Adipocyte (in vitro differentiated cells): ENCODE measurements around the gene FOCAD.

ENCODE experiments used
- DNase-seq: peaks from one replicate; pipeline ENCODE4 v3.0.0-alpha.2; 2015; ENCODE audit warnings: low read depth
- H3K27me3 ChIP-seq: replicated peaks from 2 replicates; pipeline ENCODE4 v1.7.0; 2013; ENCODE audit warnings: mild to moderate bottlenecking, low read length, moderate library complexity; ENCODE audit not compliant: control insufficient read depth, insufficient read depth
- H3K36me3 ChIP-seq: 2 replicates; pipeline ENCODE4 v1.7.0; 2013; ENCODE audit warnings: low read length, mild to moderate bottlenecking, moderate library complexity; ENCODE audit not compliant: control insufficient read depth, insufficient read depth, severe bottlenecking
- H3K4me1 ChIP-seq: 2 replicates; pipeline ENCODE4 v1.7.0; 2013; ENCODE audit warnings: mild to moderate bottlenecking, low read length, moderate library complexity; ENCODE audit not compliant: control insufficient read depth, insufficient read depth
- H3K4me3 ChIP-seq: 2 replicates; pipeline ENCODE4 v1.7.0; 2013; ENCODE audit warnings: mild to moderate bottlenecking, low read length, moderate library complexity
- H3K9ac ChIP-seq: 2 replicates; pipeline ENCODE4 v1.7.0; 2013; ENCODE audit warnings: mild to moderate bottlenecking, low read length, moderate library complexity
- H3K9me3 ChIP-seq: 2 replicates; pipeline ENCODE4 v1.7.0; 2013; ENCODE audit warnings: mild to moderate bottlenecking, low read length, moderate library complexity; ENCODE audit not compliant: control insufficient read depth

Gene FOCAD

GRCh38 chr9:20781092-20781491 is 97.0 kb downstream of the FOCAD start:
- no peaks in the 10 kb centered on the region for H3K4me1 ChIP-seq

GRCh38 chr9:20782289-20782688 is 98.2 kb downstream of the FOCAD start:
- no peak overlapping the region for H3K4me3 ChIP-seq
- no peak overlapping the region for H3K9ac ChIP-seq
- peaks cover 19% of the 10 kb centered on the region for H3K36me3 ChIP-seq
- H3K27me3 ChIP-seq: no peaks in the 10 kb centered on the region
- DNase-seq: no peak
- no peaks in the 10 kb centered on the region for H3K9me3 ChIP-seq
- H3K4me1 ChIP-seq: no peaks in the 10 kb centered on the region

More at GRCh38 chr9:20781092-20781491, 97.0 kb downstream of the FOCAD start:
- no peak overlapping the region for H3K9ac ChIP-seq
- H3K36me3 ChIP-seq: peaks cover 19% of the 10 kb centered on the region
- H3K27me3 ChIP-seq: no peaks in the 10 kb centered on the region
- peak; percentile 48 for DNase-seq
- H3K9me3 ChIP-seq: no peaks in the 10 kb centered on the region
- H3K4me3 ChIP-seq: no peak overlapping the region

GRCh38 chr9:20783057-20784038 is 99.3 kb downstream of the FOCAD start:
- DNase-seq: no peak
- Histone ChIP-seq H3K27me3 (no peaks in the 10 kb centered on the region), H3K36me3 (peaks cover 19% of the 10 kb centered on the region), H3K9me3 (no peaks in the 10 kb centered on the region), H3K4me3 (no peak overlapping the region), H3K9ac (no peak overlapping the region), H3K4me1 (no peaks in the 10 kb centered on the region)

GRCh38 chr9:20784196-20784595 is 100.1 kb downstream of the FOCAD start:
- Histone ChIP-seq H3K4me3 (no peak overlapping the region), H3K9me3 (no peaks in the 10 kb centered on the region), H3K4me1 (peaks cover 8% of the 10 kb centered on the region), H3K9ac (no peak overlapping the region), H3K27me3 (no peaks in the 10 kb centered on the region), H3K36me3 (peaks cover 11% of the 10 kb centered on the region)
- no peak for DNase-seq

GRCh38 chr9:20786807-20787206 is 102.7 kb downstream of the FOCAD start:
- no peaks in the 10 kb centered on the region for H3K9me3 ChIP-seq
- no peaks in the 10 kb centered on the region for H3K27me3 ChIP-seq
- H3K9ac ChIP-seq: no peak overlapping the region
- peaks cover 26% of the 10 kb centered on the region for H3K36me3 ChIP-seq
- no peak overlapping the region for H3K4me3 ChIP-seq
- peaks cover 10% of the 10 kb centered on the region for H3K4me1 ChIP-seq
- no peak for DNase-seq

- Histone ChIP-seq H3K9me3 (no peaks in the 10 kb centered on the region), H3K9ac (no peak overlapping the region), H3K27me3 (no peaks in the 10 kb centered on the region), H3K36me3 (peaks cover 17% of the 10 kb centered on the region), H3K4me3 (no peak overlapping the region), H3K4me1 (peaks cover 10% of the 10 kb centered on the region)
- peak; percentile 37 for DNase-seq
These were observed 104.7 kb downstream of the FOCAD start for GRCh38 chr9:20788526-20789451.

- H3K9ac ChIP-seq: no peak overlapping the region
- no peaks in the 10 kb centered on the region for H3K27me3 ChIP-seq
- no peak for DNase-seq
- H3K36me3 ChIP-seq: peaks cover 21% of the 10 kb centered on the region
- no peak overlapping the region for H3K4me3 ChIP-seq
- H3K9me3 ChIP-seq: no peaks in the 10 kb centered on the region
- H3K4me1 ChIP-seq: peaks cover 10% of the 10 kb centered on the region
These were observed 106.7 kb downstream of the FOCAD start for GRCh38 chr9:20790721-20791120.

GRCh38 chr9:20791682-20792081 is 107.6 kb downstream of the FOCAD start:
- H3K4me1 ChIP-seq: peaks cover 10% of the 10 kb centered on the region
- H3K9me3 ChIP-seq: no peaks in the 10 kb centered on the region
- H3K9ac ChIP-seq: no peak overlapping the region
- no peaks in the 10 kb centered on the region for H3K27me3 ChIP-seq
- DNase-seq: no peak
- peaks cover 21% of the 10 kb centered on the region for H3K36me3 ChIP-seq
- no peak overlapping the region for H3K4me3 ChIP-seq

- H3K4me1 ChIP-seq: no peaks in the 10 kb centered on the region
- no peaks in the 10 kb centered on the region for H3K27me3 ChIP-seq
- no peak overlapping the region for H3K9ac ChIP-seq
- no peak for DNase-seq
- no peaks in the 10 kb centered on the region for H3K9me3 ChIP-seq
- H3K4me3 ChIP-seq: no peak overlapping the region
- H3K36me3 ChIP-seq: no peaks in the 10 kb centered on the region
These were observed 120.6 kb downstream of the FOCAD start for GRCh38 chr9:20804489-20805250.

- no peak overlapping the region for H3K4me3 ChIP-seq
- no peaks in the 10 kb centered on the region for H3K4me1 ChIP-seq
- no peaks in the 10 kb centered on the region for H3K27me3 ChIP-seq
- no peaks in the 10 kb centered on the region for H3K9me3 ChIP-seq
- no peak overlapping the region for H3K9ac ChIP-seq
- DNase-seq: no peak
- H3K36me3 ChIP-seq: no peaks in the 10 kb centered on the region
These were observed 121.7 kb downstream of the FOCAD start for GRCh38 chr9:20805766-20806165.
